Activated CD4-positive, alpha-beta T cell treated with anti-CD3 and anti-CD28 coated beads, Interleukin-2, amount 10 ng/mL, durations not matched to agents 7 days and 5 days (primary cell): ENCODE measurements around the gene XPR1. TPM values are rescaled to one million over a fixed set of nuclear protein-coding genes. Genes with fewer than 3 reads are reported as not detected.

Experiments
- CTCF ChIA-PET: fragments of 350-600 bp; sonication (Branson Sonifier 250); formaldehyde crosslinking; loops from one replicate; lab custom pipeline; 2021; ENCODE audit warnings: antibody characterized with exemption; lab: Charles Lee
- POLR2A ChIA-PET: fragments of 350-600 bp; sonication (Branson Sonifier 250); formaldehyde crosslinking; loops from one replicate; lab custom pipeline; 2021; ENCODE audit warnings: antibody characterized with exemption; lab: Charles Lee
- DNase-seq: peaks from one replicate; pipeline ENCODE4 v3.0.0-alpha.2; 2020
- H3K27ac Mint-ChIP-seq: one replicate; pipeline ENCODE4 v1.8.0; 2021; ENCODE audit warnings: mild to moderate bottlenecking, moderate library complexity, mixed read lengths
- H3K27me3 Mint-ChIP-seq: one replicate; pipeline ENCODE4 v1.8.0; 2021; ENCODE audit warnings: mixed read lengths
- H3K36me3 Mint-ChIP-seq: one replicate; pipeline ENCODE4 v1.8.0; 2021; ENCODE audit warnings: low read depth, mixed read lengths
- H3K4me1 Mint-ChIP-seq: one replicate; pipeline ENCODE4 v1.8.0; 2021; ENCODE audit warnings: mixed read lengths
- H3K4me3 Mint-ChIP-seq: one replicate; pipeline ENCODE4 v1.8.0; 2021; ENCODE audit warnings: mild to moderate bottlenecking, moderate library complexity, mixed read lengths
- H3K9me3 Mint-ChIP-seq: one replicate; pipeline ENCODE4 v1.8.0; 2021; ENCODE audit warnings: mixed read lengths
- total RNA-seq, 2 experiments: library from RNA; stranded (reverse); gene quantifications; one replicate each; pipeline ENCODE4 v1.2.3, GENCODE V29; 2021

Gene XPR1
- total RNA-seq, 2 experiments from 2014 or later, result 18.0 to 20.5 TPM

DNA sequence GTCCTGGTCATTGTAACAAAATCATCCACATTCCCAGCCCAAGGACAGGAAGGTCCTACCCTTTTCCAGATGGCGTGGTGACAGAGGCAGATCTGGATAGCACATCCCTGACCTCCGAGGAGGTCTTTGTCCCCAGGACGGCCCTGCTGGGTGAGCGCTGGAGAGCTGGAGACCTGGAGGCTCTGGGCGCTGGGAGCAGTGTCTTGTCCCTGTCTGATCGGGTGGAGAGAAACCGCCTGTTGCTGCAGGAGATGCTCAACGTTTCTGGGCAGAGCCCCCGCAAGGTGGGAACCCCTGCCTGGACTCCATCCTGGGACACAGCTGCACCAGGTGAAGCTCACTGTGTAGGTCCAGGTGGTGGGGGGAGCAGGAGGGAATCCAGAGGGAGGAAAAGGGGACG, 284.9 kb downstream of the XPR1 start:
- H3K27ac Mint-ChIP-seq, result no peak overlapping the region
- H3K4me1 Mint-ChIP-seq, result peaks cover 7% of the 10 kb centered on the region
- POLR2A ChIA-PET, result no interaction called here
- H3K9me3 Mint-ChIP-seq, result no peaks in the 10 kb centered on the region
- H3K27me3 Mint-ChIP-seq, result peaks cover 17% of the 10 kb centered on the region
- no peaks in the 10 kb centered on the region for H3K36me3 Mint-ChIP-seq
- DNase-seq, result no peak
- CTCF ChIA-PET, result interaction anchor here (0.6 kb wide), 1 partner anchor 227 kb away, joined by 5 read pairs; no protein-coding TSS in a partner anchor
- H3K4me3 Mint-ChIP-seq, result no peak overlapping the region

DNA sequence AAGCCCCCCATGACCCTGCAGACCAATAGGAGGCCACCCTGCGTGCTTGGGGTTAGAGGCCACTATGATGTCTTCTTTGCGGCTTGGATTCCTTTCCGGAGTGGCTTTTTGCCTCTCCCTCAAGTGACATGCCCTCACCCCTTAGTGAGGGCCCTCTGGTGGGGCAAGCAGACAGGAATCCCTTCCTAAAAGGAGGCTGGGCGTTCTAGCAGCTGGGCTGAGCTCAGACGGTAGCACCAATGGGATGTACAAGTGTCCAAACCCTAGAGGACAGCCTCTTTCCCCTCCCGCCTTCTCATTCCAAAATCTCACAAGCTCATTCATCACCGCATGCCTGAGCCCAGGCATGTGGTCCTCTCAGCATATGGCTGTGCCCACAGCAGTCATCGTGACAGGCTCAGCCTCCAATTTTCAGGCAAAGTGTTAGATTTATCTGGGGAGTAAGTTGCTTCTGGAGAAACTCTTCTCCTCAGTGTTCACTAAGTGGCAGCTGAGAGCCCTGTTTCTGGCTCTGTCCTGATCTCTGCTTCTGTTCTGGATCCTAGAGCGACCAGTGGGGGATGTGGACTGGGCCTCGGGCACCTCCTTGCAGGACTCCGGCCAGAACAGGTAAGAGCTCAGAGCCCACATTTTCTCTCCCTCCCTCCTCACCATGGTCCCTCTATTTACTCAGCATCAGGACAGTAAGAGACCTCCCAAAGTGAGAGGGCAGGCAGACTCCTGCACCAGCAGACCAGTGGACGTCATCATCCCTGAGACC, 285.7 kb downstream of the XPR1 start:
- H3K4me3 Mint-ChIP-seq, result no peak overlapping the region
- no peak overlapping the region for H3K27ac Mint-ChIP-seq
- H3K4me1 Mint-ChIP-seq, result peaks cover 3% of the 10 kb centered on the region
- no peak for DNase-seq
- ChIA-PET CTCF (no interaction called here), POLR2A (no interaction called here)
- H3K36me3 Mint-ChIP-seq, result no peaks in the 10 kb centered on the region
- peaks cover 12% of the 10 kb centered on the region for H3K27me3 Mint-ChIP-seq
- H3K9me3 Mint-ChIP-seq, result no peaks in the 10 kb centered on the region

DNA sequence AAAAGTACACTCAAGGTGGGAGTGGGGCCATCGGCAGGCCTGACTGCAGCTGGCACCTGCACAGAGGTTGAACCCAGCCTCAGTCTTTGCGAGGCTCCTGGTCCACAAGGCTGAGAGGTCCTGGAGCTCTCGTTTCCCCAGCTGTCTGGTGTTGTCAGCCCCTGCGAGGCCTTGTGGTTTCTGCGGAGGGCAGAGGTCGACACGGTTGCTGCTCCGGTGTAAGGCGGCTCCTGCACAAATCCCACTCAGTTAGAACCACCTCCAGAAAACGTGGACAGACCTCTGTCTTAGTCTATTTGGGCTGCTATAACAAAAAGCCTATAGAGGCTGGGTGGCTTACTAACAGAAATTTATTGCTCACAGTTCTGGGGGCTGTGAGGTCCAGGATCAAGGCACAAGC, 286.7 kb downstream of the XPR1 start:
- Mint-ChIP-seq H3K36me3 (no peaks in the 10 kb centered on the region), H3K9me3 (no peaks in the 10 kb centered on the region), H3K27ac (no peak overlapping the region), H3K4me1 (peaks cover 1% of the 10 kb centered on the region), H3K4me3 (no peak overlapping the region), H3K27me3 (peaks cover 9% of the 10 kb centered on the region)
- CTCF ChIA-PET, result no interaction called here
- no peak for DNase-seq
- POLR2A ChIA-PET, result no interaction called here

DNA sequence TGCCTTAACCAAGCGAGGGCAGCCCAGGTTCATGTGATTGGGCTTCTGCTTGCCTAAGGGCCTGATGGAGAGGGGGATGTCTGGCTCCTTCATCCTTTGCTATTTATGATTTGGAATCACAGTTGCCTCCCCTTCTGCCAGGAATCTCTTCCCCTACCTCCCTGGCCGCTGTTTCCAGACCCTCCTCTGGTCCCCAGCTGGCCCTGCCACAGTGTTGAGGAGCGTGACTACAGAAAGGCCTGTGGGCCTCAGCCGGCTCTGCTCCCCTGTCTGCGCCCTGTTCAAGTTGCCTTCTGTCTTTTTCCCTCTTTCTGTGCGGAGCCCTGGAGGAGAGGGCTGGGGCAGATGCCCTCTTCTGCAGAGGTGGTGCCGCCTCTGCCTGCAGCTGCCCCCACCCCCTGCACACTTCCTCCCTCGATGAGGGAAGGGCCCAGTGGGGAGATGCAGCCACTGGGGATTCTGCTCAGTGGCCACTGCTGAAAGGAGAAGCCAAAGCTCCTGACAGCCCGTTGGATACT, 287.4 kb downstream of the XPR1 start:
- no peak for DNase-seq
- ChIA-PET CTCF (no interaction called here), POLR2A (no interaction called here)
- H3K4me1 Mint-ChIP-seq, result no peaks in the 10 kb centered on the region
- H3K36me3 Mint-ChIP-seq, result no peaks in the 10 kb centered on the region
- H3K9me3 Mint-ChIP-seq, result no peaks in the 10 kb centered on the region
- no peak overlapping the region for H3K27ac Mint-ChIP-seq
- no peak overlapping the region for H3K4me3 Mint-ChIP-seq
- H3K27me3 Mint-ChIP-seq, result peaks cover 4% of the 10 kb centered on the region

DNA sequence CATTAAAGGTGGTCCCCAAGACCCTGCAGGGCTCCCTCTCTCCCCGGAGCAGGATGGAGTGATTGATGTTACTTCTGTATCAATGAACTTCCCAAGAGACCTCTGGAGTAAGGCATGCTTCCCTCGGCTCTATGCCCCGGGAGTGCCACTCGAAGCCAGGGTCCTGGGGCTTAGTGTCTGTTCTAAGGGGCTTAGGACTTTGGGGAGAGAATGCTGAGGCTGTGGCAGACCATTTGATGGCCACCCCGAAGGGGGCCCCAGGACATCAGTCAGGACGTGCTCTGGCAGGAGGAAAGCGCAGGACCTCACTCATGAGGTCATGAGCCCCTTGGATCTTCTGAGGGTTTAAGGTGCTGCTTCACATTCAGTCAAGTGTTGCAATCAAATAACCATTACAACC, 288.4 kb downstream of the XPR1 start:
- CTCF ChIA-PET, result interaction anchor here (1.1 kb wide), 1 partner anchor 402 kb away, joined by 4 read pairs; no protein-coding TSS in a partner anchor
- POLR2A ChIA-PET, result no interaction called here
- H3K27me3 Mint-ChIP-seq, result peaks cover 4% of the 10 kb centered on the region

DNA sequence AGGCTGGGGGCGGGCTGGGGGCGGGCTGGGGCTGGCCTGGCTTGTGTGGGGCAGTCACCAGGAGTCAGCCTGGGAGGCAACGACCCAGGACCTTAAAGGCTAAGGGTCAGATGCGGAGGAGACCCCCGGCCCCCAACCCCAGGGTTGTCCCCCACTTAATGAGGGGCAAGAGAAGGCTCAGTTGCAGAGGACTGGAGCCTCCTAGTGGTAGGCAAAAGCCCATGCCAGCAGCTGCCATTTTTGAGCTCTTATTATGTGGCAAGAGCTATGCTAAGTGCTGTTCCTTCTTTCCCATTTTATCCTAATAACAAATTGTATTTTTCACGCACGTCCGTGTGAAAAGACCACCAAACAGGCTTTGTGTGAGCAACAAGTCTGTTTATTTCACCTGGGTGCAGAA, 288.9 kb downstream of the XPR1 start:
- no peaks in the 10 kb centered on the region for H3K36me3 Mint-ChIP-seq
- ChIA-PET POLR2A (no interaction called here), CTCF (interaction anchor here (1.1 kb wide), 1 partner anchor 403 kb away, joined by 4 read pairs; no protein-coding TSS in a partner anchor)
- no peaks in the 10 kb centered on the region for H3K4me1 Mint-ChIP-seq
- H3K27me3 Mint-ChIP-seq, result peaks cover 4% of the 10 kb centered on the region
- H3K4me3 Mint-ChIP-seq, result no peak overlapping the region
- H3K9me3 Mint-ChIP-seq, result no peaks in the 10 kb centered on the region
- H3K27ac Mint-ChIP-seq, result no peak overlapping the region
- no peak for DNase-seq

More for the DNA sequence above, 288.4 kb downstream of the XPR1 start:
- no peaks in the 10 kb centered on the region for H3K9me3 Mint-ChIP-seq
- no peaks in the 10 kb centered on the region for H3K4me1 Mint-ChIP-seq
- H3K36me3 Mint-ChIP-seq, result no peaks in the 10 kb centered on the region
- no peak overlapping the region for H3K27ac Mint-ChIP-seq
- no peak overlapping the region for H3K4me3 Mint-ChIP-seq
- DNase-seq, result no peak

DNA sequence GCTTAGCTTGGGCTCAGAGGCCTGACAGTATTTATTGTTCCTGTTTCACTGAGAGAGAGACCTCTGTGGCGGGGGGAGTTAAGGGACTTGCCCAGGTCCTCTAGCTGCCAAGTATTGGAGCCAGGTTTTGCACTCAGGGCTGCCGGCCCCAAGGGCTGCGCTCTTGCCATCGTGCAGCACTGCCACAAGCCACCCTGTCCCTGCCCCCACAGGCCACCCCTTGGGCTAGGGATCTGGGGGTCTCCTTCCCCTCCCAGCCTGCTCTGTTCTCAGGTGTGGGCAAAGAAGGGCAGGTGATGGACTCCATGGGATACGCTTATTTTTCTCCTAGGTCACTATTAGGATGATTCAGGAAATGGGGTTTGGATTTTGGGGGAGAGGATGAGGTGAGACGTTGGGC, 289.6 kb downstream of the XPR1 start:
- no peak overlapping the region for H3K4me3 Mint-ChIP-seq
- H3K4me1 Mint-ChIP-seq, result no peaks in the 10 kb centered on the region
- H3K36me3 Mint-ChIP-seq, result no peaks in the 10 kb centered on the region
- ChIA-PET CTCF (interaction anchor here (1.1 kb wide), 1 partner anchor 403 kb away, joined by 4 read pairs; no protein-coding TSS in a partner anchor), POLR2A (no interaction called here)
- no peaks in the 10 kb centered on the region for H3K9me3 Mint-ChIP-seq
- no peak for DNase-seq
- peaks cover 4% of the 10 kb centered on the region for H3K27me3 Mint-ChIP-seq
- H3K27ac Mint-ChIP-seq, result no peak overlapping the region

DNA sequence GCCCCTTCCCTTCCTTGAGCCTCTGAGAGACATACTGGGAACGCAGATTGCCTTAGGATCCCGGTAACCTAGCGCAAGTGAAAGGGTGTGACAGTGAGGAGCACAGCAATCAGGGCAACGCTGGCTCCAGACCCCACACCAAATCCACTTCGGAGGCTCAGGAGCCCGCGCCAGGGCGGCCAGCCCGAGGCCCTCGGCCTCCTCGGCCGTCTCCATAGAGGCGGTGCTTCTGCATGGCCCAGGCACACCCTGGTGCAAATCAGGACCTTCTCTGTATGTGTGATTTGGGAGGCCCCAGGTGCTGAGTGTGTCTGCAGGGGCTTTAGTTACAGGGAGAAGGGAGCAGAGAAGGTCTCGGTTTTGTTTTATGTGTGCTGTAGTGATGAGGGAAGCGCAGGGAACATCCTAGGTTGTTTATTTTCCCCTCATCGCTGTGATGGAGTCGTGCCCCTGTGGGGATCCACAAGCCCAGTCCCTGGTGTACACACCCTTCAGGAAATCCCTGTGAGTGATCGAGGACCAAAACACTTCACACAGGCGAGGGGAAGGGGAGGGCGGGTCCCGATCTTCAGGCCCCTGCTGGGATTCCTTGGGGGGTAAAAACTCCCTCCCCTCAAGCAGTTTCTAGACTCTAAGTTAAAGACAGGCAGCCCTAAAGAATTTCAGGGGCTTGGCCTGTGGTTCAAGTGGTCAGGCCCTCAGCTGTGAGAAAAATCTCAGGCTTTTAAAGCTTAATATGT, 290.2 kb downstream of the XPR1 start:
- ChIA-PET CTCF (interaction anchor here (1.4 kb wide), 1 partner anchor 8 kb away, joined by 3 read pairs; no protein-coding TSS in a partner anchor), POLR2A (no interaction called here)
- Mint-ChIP-seq H3K4me3 (no peak overlapping the region), H3K36me3 (no peaks in the 10 kb centered on the region), H3K27ac (no peak overlapping the region), H3K27me3 (peaks cover 4% of the 10 kb centered on the region), H3K4me1 (no peaks in the 10 kb centered on the region), H3K9me3 (no peaks in the 10 kb centered on the region)
- no peak for DNase-seq

DNA sequence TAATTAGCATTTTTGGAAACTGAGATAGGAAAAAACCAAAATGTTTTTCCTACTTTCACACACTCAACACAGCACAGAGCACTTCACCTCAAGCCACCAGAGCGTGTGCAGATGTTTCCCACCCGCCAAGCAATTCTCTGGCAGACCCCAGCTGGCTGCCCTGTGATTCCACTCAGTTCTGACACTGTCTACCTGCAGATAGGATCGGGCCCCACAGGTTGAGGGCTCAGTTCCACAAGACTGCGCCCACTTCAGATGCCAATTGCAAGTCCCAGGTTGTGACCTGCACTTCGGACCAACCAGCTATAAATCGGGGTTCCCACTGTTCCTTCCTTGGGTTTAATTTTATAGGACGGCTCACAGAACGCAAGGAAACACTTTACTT, 290.8 kb downstream of the XPR1 start:
- Mint-ChIP-seq H3K4me3 (no peak overlapping the region), H3K36me3 (no peaks in the 10 kb centered on the region), H3K27me3 (peaks cover 4% of the 10 kb centered on the region), H3K9me3 (no peaks in the 10 kb centered on the region), H3K27ac (no peak overlapping the region), H3K4me1 (no peaks in the 10 kb centered on the region)
- ChIA-PET CTCF (interaction anchor here (1.4 kb wide), 1 partner anchor 8 kb away, joined by 3 read pairs; no protein-coding TSS in a partner anchor), POLR2A (no interaction called here)
- no peak for DNase-seq

DNA sequence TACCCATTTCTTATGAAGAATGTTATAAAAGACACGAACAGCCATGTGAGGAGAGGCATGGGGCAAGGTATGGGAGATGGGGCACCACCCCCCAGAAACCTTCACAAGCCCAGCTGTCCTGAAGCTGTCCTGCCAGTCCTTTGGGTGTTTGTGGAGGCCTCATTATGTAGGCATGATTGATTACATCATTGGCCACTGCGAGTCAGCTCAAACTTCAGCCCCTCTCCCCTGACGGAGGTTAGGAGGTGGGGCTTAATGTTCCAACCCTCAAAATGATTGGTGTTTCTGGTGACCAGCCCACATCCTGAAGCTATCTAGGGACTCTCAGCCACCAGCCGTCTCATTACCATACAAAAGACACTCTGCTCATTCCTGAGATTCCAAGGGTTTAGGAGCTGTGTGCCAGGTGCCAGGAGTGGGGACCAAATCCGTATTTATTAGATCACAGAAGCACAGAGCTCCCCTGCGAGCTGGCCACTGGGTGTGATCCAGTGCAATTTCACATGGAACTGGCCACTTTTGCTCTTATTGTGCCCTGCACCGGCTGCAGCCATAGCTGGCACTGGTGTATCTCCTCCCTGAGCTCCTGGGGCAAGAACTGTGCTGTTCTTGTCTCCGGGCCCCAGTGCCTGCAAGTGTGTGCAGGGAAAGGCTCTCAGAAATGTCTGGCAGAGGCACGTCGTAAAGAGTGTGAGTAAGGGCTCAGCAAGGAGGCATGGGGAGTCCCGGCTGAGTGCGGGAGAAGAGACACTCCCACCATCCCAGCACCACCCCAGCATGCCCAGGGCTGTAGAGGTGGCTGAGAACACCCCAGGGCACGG, 291.4 kb downstream of the XPR1 start:
- no peaks in the 10 kb centered on the region for H3K9me3 Mint-ChIP-seq
- H3K27ac Mint-ChIP-seq, result no peak overlapping the region
- no peaks in the 10 kb centered on the region for H3K36me3 Mint-ChIP-seq
- CTCF ChIA-PET, result interaction anchor here (1.4 kb wide), 1 partner anchor 9 kb away, joined by 3 read pairs; no protein-coding TSS in a partner anchor
- H3K4me1 Mint-ChIP-seq, result no peaks in the 10 kb centered on the region
- no peak for DNase-seq
- POLR2A ChIA-PET, result no interaction called here
- H3K4me3 Mint-ChIP-seq, result no peak overlapping the region
- peaks cover 4% of the 10 kb centered on the region for H3K27me3 Mint-ChIP-seq

DNA sequence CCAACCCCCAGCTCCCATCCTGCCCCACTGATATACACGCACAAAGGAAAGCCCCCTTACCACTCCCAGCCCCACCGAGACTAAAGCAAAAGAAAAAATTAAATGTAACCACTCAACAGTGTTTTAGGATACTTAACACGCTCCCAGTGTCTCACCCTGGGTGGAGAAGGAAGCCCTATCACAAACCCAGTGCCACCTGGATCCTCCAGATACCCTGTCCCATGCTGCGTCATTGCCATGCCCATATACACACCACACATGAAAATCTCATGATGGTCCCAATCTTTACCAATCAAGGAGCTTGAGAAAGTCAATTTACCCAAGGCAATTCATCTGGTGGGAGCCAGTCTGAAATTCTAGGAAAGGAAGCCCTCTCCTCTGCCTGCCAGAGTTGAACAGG, 292.1 kb downstream of the XPR1 start:
- H3K4me3 Mint-ChIP-seq, result no peak overlapping the region
- no peaks in the 10 kb centered on the region for H3K9me3 Mint-ChIP-seq
- POLR2A ChIA-PET, result no interaction called here
- H3K4me1 Mint-ChIP-seq, result no peaks in the 10 kb centered on the region
- H3K27me3 Mint-ChIP-seq, result peaks cover 4% of the 10 kb centered on the region
- no peak overlapping the region for H3K27ac Mint-ChIP-seq
- no peak for DNase-seq
- CTCF ChIA-PET, result interaction anchor here (1.6 kb wide), 1 partner anchor 391 kb away, joined by 3 read pairs; no protein-coding TSS in a partner anchor
- H3K36me3 Mint-ChIP-seq, result no peaks in the 10 kb centered on the region

DNA sequence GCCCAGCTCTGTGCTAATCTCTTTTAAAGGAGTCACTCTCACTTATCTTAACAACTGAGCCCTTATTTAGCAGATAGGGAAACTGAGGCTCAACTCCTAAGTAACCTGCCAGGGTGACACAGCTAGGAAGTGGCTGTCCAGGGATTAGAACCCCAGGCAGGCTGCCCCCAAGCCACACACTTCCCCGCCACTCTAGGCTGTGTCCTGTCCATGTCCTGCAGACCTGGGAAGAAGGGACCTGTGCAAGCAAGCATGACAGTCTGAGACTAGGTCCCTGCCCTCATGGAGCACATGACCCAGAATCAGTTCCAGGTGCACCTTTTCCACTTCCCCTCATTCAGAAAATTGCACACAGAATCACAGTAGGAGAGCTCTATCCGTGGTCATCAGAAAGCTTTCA, 293.1 kb downstream of the XPR1 start:
- CTCF ChIA-PET, result interaction anchor here (0.6 to 1.6 kb wide), 4 partner anchors 13 to 392 kb away, joined by 3 to 4 read pairs (median 3); no protein-coding TSS in a partner anchor
- DNase-seq, result no peak
- Mint-ChIP-seq H3K27ac (no peak overlapping the region), H3K4me3 (no peak overlapping the region), H3K27me3 (peaks cover 4% of the 10 kb centered on the region), H3K36me3 (no peaks in the 10 kb centered on the region), H3K4me1 (no peaks in the 10 kb centered on the region), H3K9me3 (no peaks in the 10 kb centered on the region)
- POLR2A ChIA-PET, result no interaction called here
